GM04503 (cell line): ENCODE results near the gene NCK1.
"Not testable (repeated sequence)": the region's sequence is repeated elsewhere in the genome, so short reads cannot be mapped to it uniquely, and the experiment has no call there.

Experiments used
- DNase-seq: peaks from one replicate; pipeline ENCODE4 v3.0.0-alpha.2; 2012; ENCODE audit warnings: low read depth

Gene NCK1

DNA sequence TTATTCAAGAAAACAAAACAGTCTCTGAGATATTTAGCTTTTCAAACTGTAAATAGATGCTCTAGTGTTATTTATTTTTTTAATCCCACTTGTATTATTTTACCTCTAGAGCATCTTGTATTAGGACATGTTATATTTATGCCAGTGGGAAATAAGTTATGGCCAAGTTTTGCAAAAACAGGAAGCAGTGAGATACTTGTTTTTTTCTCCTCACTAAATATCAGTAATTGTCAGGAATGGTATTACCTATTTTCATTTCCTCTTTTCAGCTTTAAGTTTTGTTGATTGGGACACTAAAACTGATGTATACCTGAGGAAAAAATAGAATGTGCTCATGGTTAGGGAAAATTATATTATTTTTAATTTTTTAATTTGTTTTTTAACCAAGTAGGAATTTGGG, 87.1 kb downstream of the NCK1 start:
- no peak for DNase-seq

GRCh38 chr3:136949708-136950107, 87.7 kb downstream of the NCK1 start:
- no peak for DNase-seq

GRCh38 chr3:136950623-136951022, 88.6 kb downstream of the NCK1 start:
- no peak for DNase-seq

DNA sequence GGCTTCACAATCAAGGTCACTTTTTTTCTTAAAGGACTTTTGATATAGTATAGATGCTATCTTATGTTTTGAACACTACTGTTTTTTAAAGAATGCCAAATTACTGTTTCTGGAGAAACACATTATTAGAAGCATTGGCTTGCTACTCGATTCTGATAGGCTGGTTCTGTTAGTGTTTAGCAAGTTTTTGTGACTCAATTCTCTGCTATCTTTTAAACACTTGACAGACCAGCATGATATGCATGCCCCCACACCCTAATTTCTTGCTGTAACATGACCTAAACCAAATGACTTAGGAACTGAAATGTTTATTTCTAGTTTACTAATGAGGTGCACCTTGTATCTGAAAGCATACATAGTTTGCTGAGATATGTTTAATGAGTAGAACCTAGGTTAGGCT, 90.3 kb downstream of the NCK1 start:
- DNase-seq, result no peak

DNA sequence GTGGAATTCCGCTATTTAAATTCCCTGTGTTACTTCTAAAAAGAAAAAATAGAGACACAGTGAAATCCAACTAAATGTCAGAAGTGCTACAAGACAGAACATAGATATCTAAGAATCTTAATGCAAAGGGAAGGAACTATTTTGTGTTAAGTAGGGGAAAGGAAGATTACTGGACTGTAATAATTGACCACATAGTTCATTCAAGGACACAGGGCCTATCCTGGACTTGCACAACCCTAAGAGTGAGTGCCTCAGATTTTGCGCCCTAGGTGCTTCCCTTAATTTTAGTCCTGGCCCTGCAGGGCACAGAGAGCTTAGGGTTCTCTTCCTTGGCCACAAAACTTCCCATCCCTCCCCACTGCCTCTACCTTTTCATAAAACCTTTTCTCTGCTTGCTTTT, 92.2 kb downstream of the NCK1 start:
- DNase-seq, result no peak

GRCh38 chr3:136954980-136955780, 93.2 kb downstream of the NCK1 start:
- no peak for DNase-seq

DNA sequence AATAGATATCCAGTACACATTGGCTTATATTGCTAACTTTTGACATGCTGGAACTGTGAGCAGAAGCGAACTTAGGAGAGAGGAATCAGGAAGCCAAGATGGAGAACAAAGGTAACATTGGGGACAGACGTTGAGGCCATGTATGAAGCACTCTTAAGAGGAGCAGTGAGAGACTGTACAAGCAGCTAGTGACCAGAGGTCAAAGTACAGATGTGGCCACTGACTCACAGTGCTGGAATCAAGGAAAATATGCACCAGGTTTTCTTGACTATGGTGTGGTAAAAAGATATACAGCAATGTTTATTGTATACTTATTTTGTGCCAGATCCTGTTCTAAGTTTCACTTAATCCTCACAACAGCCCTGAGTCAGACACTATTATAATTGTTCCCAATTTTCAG, 93.8 kb downstream of the NCK1 start:
- peak; percentile 82 for DNase-seq

DNA sequence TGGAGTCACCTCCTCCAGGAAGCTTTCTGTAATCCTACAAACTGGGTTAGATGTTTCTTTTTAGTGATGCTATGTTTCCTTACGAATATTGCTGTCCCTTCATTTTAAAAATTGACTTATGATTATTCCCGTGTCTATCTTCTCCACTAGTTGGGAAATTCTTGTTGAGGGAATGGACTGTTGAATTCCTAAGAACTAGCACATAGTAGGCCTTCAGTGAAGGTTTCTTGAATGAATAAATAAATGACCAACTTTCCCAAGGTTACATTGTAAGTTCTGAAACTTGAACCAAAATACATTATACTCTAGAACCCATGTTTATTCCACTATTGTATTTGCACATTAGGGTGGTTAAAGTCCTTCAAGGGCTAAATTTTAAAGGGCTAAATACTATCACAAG, 95.0 kb downstream of the NCK1 start:
- no peak for DNase-seq

- peak; percentile 86 for DNase-seq
These were observed 95.8 kb downstream of the NCK1 start, which contains the start of gene IL20RB for GRCh38 chr3:136957751-136958288. TSS of gene IL20RB (plus strand) at chr3:136957983. CDS start at chr3:136958114, 131 bp downstream.

DNA sequence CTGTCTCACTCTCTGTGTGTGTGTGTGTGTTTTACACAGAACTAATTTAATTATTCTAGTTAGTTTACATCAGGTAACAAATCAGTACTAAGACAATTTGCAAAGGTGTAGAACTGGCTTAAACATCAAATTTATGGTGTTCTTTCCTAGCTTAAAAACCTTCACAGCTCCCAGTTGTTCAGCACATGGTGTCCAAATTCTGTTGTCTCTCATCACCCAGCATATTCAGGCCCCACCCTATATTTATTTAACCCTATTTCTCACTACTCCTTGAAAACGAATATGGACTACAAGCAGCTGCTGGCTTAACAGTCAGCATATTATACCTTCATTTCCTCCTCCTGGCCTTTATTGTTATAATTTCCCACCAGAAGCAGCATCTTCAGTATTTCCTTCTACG, 96.9 kb downstream of the NCK1 start:
- DNase-seq, result no peak

- DNase-seq, result no peak
These were observed 97.6 kb downstream of the NCK1 start for GRCh38 chr3:136959599-136959998.

GRCh38 chr3:136960838-136961836, 99.1 kb downstream of the NCK1 start:
- DNase-seq, result peak; percentile 60

- no peak for DNase-seq
These were observed 100.9 kb downstream of the NCK1 start for GRCh38 chr3:136962927-136963326.

GRCh38 chr3:136969539-136969938, 107.5 kb downstream of the NCK1 start:
- DNase-seq, result not testable (repeated sequence)

- no peak for DNase-seq
These were observed 111.3 kb downstream of the NCK1 start for GRCh38 chr3:136973352-136973751.

GRCh38 chr3:136974670-136975069, 112.7 kb downstream of the NCK1 start:
- no peak for DNase-seq

DNA sequence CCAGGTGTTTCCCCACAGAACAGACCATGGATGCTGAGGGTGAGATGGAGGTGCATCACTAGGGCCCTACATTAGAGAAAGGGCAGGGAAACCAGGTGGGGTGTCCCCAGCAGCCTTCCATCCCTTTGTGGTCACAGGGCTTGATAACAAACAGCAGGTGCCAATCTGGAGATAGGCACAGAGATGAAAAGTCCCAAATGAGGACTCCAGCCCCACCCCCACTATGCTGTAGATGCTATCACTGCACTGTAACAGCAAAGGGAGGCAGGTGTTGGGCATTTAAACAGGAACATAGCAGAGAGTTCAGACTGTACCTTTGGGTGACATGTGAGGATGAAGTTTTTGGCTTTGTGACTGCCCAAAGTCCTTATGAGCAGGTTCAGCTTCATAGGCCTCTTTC, 117.2 kb downstream of the NCK1 start:
- DNase-seq, result no peak

- DNase-seq, result no peak
These were observed 117.7 kb downstream of the NCK1 start for GRCh38 chr3:136979684-136980083.

GRCh38 chr3:136982033-136982432, 120.0 kb downstream of the NCK1 start:
- no peak for DNase-seq

DNA sequence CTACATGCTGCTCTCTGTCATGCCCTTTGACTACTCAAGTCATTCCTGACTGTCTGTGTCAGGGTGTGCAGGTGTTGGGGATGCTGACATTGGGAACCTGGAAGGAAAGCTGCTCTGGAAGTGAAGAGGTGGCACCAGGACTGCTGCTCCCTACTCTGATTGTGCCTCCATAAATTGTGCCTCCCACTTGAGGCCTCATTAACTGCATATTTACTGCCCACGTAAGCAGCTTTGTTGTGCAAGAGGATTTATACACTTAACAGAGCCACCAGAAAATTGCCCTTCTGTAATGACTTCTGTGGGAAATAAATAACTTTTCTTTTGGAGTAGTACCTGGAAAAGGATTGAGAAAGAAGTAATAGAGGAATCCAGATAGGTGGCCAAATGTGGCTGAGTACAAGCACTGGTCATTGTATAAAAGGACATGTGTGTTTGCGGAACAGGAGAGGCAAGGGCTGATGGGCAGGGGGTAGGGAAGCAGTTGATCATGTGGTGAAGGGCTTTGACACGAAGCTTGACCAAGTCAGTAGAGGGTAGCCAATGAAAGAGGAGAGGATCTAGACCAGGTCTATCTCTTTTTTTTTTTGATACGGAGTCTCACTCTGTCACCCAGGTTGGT, 120.6 kb downstream of the NCK1 start:
- no peak for DNase-seq

- DNase-seq, result no peak
These were observed 122.8 kb downstream of the NCK1 start for GRCh38 chr3:136984837-136985236.

DNA sequence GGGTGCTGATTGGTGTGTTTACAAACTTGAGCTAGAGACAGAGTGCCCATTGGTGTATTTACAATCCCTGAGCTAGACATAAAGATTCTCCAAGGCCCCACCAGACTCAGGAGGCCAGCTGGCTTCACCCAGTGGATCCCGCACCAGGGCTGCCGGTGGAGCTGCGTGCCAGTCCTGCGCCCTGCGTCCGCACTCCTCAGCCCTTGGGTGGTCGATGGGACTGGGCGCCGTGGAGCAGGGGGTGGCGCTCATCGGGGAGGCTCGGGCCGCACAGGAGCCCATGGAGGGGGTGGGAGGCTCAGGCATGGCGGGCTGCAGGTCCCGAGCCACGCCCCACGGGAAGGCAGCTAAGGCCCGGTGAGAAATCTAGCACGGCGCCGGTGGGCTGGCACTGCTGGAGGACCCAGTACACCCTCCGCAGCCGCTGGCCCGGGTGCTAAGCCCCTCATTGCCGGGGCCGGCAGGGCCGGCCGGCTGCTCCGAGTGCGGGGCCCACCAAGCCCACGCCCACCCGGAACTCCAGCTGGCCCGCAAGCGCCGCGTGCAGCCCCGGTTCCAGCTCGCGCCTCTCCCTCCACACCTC, 125.5 kb downstream of the NCK1 start:
- not testable (repeated sequence) for DNase-seq
